Activated CD4-positive, alpha-beta memory T cell treated with anti-CD3 and anti-CD28 coated beads, Interleukin-2, amount 10 ng/mL, durations not matched to agents 7 days and 5 days (primary cell): ENCODE measurements around the gene EXOC4. TPM values are rescaled to one million over a fixed set of nuclear protein-coding genes. Genes with fewer than 3 reads are reported as not detected.

Experiments used
- CTCF ChIA-PET: fragments of 350-600 bp; sonication (Branson Sonifier 250); formaldehyde crosslinking; loops from one replicate; lab custom pipeline; 2021; ENCODE audit warnings: antibody characterized with exemption, inconsistent platforms; lab: Charles Lee
- POLR2A ChIA-PET: fragments of 350-600 bp; sonication (Branson Sonifier 250); formaldehyde crosslinking; loops from one replicate; lab custom pipeline; 2021; ENCODE audit warnings: antibody characterized with exemption; lab: Charles Lee
- DNase-seq: peaks from one replicate; pipeline ENCODE4 v3.0.0-alpha.2; 2020
- H3K27ac Mint-ChIP-seq: one replicate; pipeline ENCODE4 v1.8.0; 2021; ENCODE audit warnings: mild to moderate bottlenecking, mixed read lengths
- H3K27me3 Mint-ChIP-seq: one replicate; pipeline ENCODE4 v1.8.0; 2021; ENCODE audit warnings: mixed read lengths
- H3K36me3 Mint-ChIP-seq: one replicate; pipeline ENCODE4 v1.8.0; 2021; ENCODE audit warnings: low read depth, mixed read lengths
- H3K4me1 Mint-ChIP-seq: one replicate; pipeline ENCODE4 v1.8.0; 2021; ENCODE audit warnings: mixed read lengths
- H3K4me3 Mint-ChIP-seq: one replicate; pipeline ENCODE4 v1.8.0; 2021; ENCODE audit warnings: mild to moderate bottlenecking, mixed read lengths
- H3K9me3 Mint-ChIP-seq: one replicate; pipeline ENCODE4 v1.8.0; 2021; ENCODE audit warnings: mixed read lengths
- total RNA-seq, 2 experiments: library from RNA; stranded (reverse); gene quantifications; one replicate each; pipeline ENCODE4 v1.2.3, GENCODE V29; 2021

EXOC4 gene
- total RNA-seq, 2 experiments from 2014 or later = 70.1 to 71.1 TPM

DNA sequence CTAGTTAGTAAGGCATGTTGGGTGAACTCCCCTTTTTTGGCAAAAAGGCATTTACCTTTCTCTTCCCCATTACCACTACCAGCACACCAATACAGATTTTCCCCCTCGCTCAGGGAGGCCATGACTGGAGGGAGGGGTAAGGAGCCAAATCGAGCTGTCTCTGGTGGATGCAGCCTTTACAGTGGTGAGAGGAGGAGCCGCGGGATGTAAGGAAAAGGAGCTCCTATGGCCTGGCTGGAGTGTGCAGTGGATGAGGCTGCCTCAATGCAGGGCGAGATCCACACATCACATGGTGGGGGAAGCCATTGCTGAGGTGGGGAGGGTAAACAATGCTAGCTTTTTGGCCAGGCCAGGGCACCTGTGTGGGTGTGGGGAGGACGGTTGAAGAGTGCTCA is 416.2 kb downstream of the EXOC4 start:
- no peaks in the 10 kb centered on the region for H3K4me1 Mint-ChIP-seq
- no peaks in the 10 kb centered on the region for H3K27me3 Mint-ChIP-seq
- no peak for DNase-seq
- ChIA-PET CTCF (no interaction called here), POLR2A (no interaction called here)
- H3K36me3 Mint-ChIP-seq = no peaks in the 10 kb centered on the region
- H3K4me3 Mint-ChIP-seq = no peak overlapping the region
- H3K9me3 Mint-ChIP-seq = no peaks in the 10 kb centered on the region
- H3K27ac Mint-ChIP-seq = no peak overlapping the region

DNA sequence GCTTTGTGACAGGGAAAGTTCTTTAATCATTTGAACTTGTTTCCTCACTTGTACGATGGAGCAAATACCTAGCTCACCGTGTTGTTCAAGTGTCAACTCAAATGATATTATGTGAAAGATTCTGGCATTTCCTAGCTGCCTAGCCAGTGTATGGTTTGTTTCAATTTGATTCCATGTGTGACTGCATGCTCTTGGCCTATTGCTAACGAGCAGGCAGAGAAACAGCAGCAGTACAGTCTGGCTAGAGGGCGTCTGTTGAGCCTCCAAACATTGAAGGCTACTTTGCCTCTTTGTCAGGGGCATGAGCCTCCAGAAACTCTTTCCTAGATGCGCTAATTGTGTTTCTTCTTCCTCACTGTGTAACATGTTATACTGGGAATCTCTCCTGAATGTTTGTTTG is 417.4 kb downstream of the EXOC4 start:
- CTCF ChIA-PET = no interaction called here
- no peak overlapping the region for H3K27ac Mint-ChIP-seq
- DNase-seq = no peak
- H3K27me3 Mint-ChIP-seq = no peaks in the 10 kb centered on the region
- POLR2A ChIA-PET = no interaction called here
- no peaks in the 10 kb centered on the region for H3K36me3 Mint-ChIP-seq
- H3K4me3 Mint-ChIP-seq = no peak overlapping the region
- no peaks in the 10 kb centered on the region for H3K4me1 Mint-ChIP-seq
- H3K9me3 Mint-ChIP-seq = no peaks in the 10 kb centered on the region

DNA sequence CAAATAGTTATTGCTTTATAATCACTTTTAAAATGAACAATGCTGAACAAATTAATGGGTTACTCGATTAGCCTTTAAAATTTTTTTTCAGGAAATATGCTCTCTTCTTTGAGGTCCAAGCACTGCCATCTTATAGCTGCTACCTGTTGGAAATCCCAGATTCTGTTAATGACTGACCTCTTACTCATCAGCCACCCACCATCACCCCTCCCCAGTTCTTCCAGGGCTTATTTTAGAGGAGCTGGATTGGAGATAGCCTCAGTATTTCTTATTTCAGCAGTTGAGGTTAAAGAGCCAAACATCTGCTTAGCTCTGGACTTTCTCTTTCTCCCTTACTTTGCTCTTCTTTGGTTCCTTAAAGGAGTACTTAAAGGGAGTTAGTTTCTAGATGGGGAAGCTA is 420.0 kb downstream of the EXOC4 start:
- no peaks in the 10 kb centered on the region for H3K4me1 Mint-ChIP-seq
- H3K9me3 Mint-ChIP-seq = no peaks in the 10 kb centered on the region
- no peak overlapping the region for H3K4me3 Mint-ChIP-seq
- H3K36me3 Mint-ChIP-seq = no peaks in the 10 kb centered on the region
- DNase-seq = no peak
- no peak overlapping the region for H3K27ac Mint-ChIP-seq
- no peaks in the 10 kb centered on the region for H3K27me3 Mint-ChIP-seq
- ChIA-PET CTCF (no interaction called here), POLR2A (no interaction called here)

DNA sequence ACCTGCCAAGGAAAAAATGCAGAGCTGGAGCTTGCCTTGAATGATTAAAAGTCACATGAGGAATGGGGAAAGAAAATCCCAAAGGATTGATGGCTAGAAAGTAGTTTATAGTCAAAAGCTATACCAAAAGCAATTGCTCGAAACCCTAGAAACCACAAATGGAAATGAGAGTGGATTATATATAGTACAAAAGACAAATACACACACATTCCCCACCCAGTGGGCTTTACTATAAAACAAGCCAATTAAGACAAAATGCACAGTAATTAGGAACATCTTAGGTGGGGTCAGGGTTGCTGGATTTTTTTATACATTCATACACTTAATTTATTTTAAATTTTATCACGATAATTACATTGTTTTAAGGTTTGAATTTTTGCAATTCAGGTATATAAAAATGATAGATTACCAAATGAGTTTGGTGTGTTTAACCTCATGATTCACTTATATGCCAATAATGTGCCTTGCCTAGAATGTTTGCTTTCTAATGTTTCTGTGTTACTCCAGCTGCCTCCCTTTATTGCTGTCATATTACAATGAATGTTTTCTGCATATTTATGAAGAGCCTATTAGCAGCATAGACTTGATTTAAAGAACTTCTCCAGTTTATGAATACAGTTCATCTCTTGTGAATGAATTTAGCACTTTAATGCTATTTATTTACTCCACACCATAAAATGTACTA is 421.3 kb downstream of the EXOC4 start:
- no peak for DNase-seq
- no peaks in the 10 kb centered on the region for H3K4me1 Mint-ChIP-seq
- no peak overlapping the region for H3K4me3 Mint-ChIP-seq
- no peaks in the 10 kb centered on the region for H3K9me3 Mint-ChIP-seq
- ChIA-PET CTCF (no interaction called here), POLR2A (no interaction called here)
- no peaks in the 10 kb centered on the region for H3K27me3 Mint-ChIP-seq
- H3K36me3 Mint-ChIP-seq = no peaks in the 10 kb centered on the region
- H3K27ac Mint-ChIP-seq = no peak overlapping the region

DNA sequence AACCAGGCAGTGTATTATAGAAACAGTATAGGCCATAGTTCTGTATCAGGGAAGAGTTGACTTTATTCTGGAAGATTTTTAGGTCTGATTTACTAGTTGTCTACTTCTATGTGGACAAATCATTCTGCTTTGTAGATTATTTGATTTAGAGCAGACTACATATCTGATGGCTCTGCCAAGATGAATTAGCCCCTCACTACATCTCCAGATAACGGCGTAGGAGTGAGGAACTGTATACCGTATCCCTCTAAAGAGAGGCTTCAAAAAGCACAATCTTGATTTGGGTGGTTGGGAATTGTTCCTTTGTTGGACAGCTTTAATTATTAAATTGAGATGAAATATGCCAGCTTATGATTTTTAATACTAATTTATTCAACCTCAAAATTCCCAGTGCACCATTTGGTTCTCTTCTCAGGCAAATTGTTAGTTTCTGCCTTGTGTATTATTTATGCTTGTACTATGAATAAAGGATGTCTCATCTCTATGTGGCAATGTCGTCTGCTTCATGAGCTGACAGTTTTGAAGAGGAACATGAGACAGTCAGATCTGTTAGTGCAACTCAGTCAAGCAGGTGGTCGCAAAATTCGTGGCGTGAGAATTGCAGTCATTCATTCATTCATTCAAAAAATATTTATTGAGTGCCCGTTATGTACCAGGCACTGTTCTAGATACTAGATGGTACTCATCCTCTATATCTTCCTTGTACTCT is 422.8 kb downstream of the EXOC4 start:
- Mint-ChIP-seq H3K4me1 (no peaks in the 10 kb centered on the region), H3K27me3 (no peaks in the 10 kb centered on the region), H3K36me3 (no peaks in the 10 kb centered on the region), H3K4me3 (no peak overlapping the region), H3K27ac (no peak overlapping the region), H3K9me3 (no peaks in the 10 kb centered on the region)
- no peak for DNase-seq
- ChIA-PET CTCF (no interaction called here), POLR2A (no interaction called here)

GRCh38 chr7:133676805-133677370 is 424.0 kb downstream of the EXOC4 start:
- no peaks in the 10 kb centered on the region for H3K4me1 Mint-ChIP-seq
- POLR2A ChIA-PET = no interaction called here
- H3K9me3 Mint-ChIP-seq = no peaks in the 10 kb centered on the region
- no peak overlapping the region for H3K27ac Mint-ChIP-seq
- no peaks in the 10 kb centered on the region for H3K36me3 Mint-ChIP-seq
- CTCF ChIA-PET = no interaction called here
- no peak overlapping the region for H3K4me3 Mint-ChIP-seq
- H3K27me3 Mint-ChIP-seq = no peaks in the 10 kb centered on the region
- DNase-seq = no peak

DNA sequence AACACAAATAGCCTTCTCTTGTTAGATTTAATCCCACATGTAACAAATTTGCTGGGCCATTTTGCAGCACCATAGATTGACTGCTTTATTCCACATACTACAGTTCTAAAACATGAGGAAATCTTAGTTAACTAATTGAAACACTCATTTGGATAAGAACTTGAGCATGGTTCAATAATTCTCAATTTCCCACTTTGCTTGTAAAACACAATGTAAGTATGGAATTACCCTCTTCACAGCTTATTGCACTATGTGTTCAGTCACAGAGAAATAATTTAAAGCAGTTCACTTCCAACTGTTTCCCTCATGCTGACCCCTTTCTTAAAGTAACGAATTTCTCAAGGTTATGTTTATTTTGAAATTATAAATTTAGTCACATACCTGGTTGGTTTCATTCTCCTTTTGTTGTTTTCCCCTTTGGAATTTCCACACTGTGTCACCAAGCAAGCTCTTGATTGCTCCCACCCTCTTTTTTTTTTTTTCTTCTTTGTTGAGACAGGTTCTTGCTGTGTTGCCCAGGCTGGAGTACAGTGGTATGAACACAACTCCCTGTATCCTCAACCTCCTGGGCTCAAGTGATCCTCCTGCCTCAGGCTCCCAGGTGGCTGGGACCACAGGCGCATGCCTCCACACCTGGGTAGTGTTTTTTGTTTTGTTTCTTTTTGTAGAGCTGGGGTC is 425.4 kb downstream of the EXOC4 start:
- H3K27ac Mint-ChIP-seq = no peak overlapping the region
- no peaks in the 10 kb centered on the region for H3K36me3 Mint-ChIP-seq
- POLR2A ChIA-PET = no interaction called here
- no peak for DNase-seq
- no peak overlapping the region for H3K4me3 Mint-ChIP-seq
- no peaks in the 10 kb centered on the region for H3K27me3 Mint-ChIP-seq
- H3K9me3 Mint-ChIP-seq = no peaks in the 10 kb centered on the region
- H3K4me1 Mint-ChIP-seq = no peaks in the 10 kb centered on the region
- CTCF ChIA-PET = no interaction called here

- Mint-ChIP-seq H3K27me3 (no peaks in the 10 kb centered on the region), H3K4me3 (no peak overlapping the region), H3K27ac (no peak overlapping the region), H3K36me3 (no peaks in the 10 kb centered on the region), H3K4me1 (no peaks in the 10 kb centered on the region), H3K9me3 (no peaks in the 10 kb centered on the region)
- ChIA-PET POLR2A (no interaction called here), CTCF (no interaction called here)
- DNase-seq = no peak
These were observed 427.1 kb downstream of the EXOC4 start for GRCh38 chr7:133679977-133680376.

GRCh38 chr7:133681529-133681928 is 428.7 kb downstream of the EXOC4 start:
- POLR2A ChIA-PET = no interaction called here
- CTCF ChIA-PET = no interaction called here
- H3K4me3 Mint-ChIP-seq = no peak overlapping the region
- DNase-seq = no peak
- no peaks in the 10 kb centered on the region for H3K27me3 Mint-ChIP-seq
- no peaks in the 10 kb centered on the region for H3K4me1 Mint-ChIP-seq
- peaks cover 3% of the 10 kb centered on the region for H3K9me3 Mint-ChIP-seq
- H3K36me3 Mint-ChIP-seq = no peaks in the 10 kb centered on the region
- H3K27ac Mint-ChIP-seq = no peak overlapping the region

DNA sequence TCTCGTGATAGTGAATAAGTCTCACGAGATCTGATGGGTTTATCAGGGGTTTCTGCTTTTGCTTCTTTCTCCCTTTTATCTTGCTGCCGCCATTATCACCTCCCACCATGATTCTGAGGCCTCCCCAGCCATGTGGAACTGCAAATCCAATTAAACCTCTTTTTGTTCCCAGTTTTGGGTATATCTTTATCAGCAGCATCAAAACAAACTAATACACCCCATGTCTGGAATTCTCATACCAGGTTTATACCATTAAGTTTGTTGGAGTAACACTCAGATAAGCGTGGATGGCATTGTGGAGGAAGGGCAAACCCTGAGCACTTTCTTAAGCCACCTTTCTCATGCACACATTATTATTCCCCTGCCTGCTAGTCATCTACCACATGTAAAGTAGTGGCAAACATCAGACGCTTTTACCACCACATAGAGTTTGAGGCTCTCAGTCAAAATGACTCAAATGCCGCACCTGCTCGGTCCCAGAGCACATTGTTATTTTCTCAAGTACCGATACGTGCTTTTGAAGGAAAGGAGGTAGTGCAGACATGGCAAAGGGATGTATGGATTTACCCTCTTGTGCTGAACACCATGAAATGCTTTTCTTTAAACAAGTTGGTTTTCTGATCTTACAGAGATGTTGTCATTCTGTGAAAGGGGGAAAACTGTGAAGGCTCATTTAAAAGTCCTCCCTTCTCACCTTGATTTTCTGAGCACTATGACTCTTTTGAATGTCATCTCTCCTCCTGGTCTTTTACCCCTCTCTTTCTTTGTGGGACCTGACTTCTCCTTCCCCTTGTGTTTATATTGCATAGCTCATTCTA is 429.7 kb downstream of the EXOC4 start:
- H3K36me3 Mint-ChIP-seq = no peaks in the 10 kb centered on the region
- CTCF ChIA-PET = no interaction called here
- DNase-seq = no peak
- POLR2A ChIA-PET = no interaction called here
- no peak overlapping the region for H3K27ac Mint-ChIP-seq
- H3K27me3 Mint-ChIP-seq = no peaks in the 10 kb centered on the region
- H3K4me1 Mint-ChIP-seq = no peaks in the 10 kb centered on the region
- H3K4me3 Mint-ChIP-seq = no peak overlapping the region
- H3K9me3 Mint-ChIP-seq = peaks cover 3% of the 10 kb centered on the region

GRCh38 chr7:133683182-133683454 is 430.2 kb downstream of the EXOC4 start:
- no peak for DNase-seq
- H3K4me1 Mint-ChIP-seq = no peaks in the 10 kb centered on the region
- no peaks in the 10 kb centered on the region for H3K36me3 Mint-ChIP-seq
- H3K27me3 Mint-ChIP-seq = no peaks in the 10 kb centered on the region
- no peak overlapping the region for H3K4me3 Mint-ChIP-seq
- peaks cover 3% of the 10 kb centered on the region for H3K9me3 Mint-ChIP-seq
- ChIA-PET CTCF (no interaction called here), POLR2A (no interaction called here)
- H3K27ac Mint-ChIP-seq = no peak overlapping the region

- DNase-seq = no peak
- Mint-ChIP-seq H3K27me3 (no peaks in the 10 kb centered on the region), H3K27ac (no peak overlapping the region), H3K4me1 (no peaks in the 10 kb centered on the region), H3K9me3 (peaks cover 3% of the 10 kb centered on the region), H3K36me3 (no peaks in the 10 kb centered on the region), H3K4me3 (no peak overlapping the region)
- ChIA-PET POLR2A (no interaction called here), CTCF (no interaction called here)
These were observed 435.8 kb downstream of the EXOC4 start for GRCh38 chr7:133688483-133689239.
